Non-pigmented ciliary epithelial cell (primary cell): ENCODE measurements around the gene P2RX1.

ENCODE experiments used
- DNase-seq: peaks from one replicate; pipeline ENCODE4 v3.0.0-alpha.2; 2010; ENCODE audit warnings: low read depth

P2RX1 gene

DNA sequence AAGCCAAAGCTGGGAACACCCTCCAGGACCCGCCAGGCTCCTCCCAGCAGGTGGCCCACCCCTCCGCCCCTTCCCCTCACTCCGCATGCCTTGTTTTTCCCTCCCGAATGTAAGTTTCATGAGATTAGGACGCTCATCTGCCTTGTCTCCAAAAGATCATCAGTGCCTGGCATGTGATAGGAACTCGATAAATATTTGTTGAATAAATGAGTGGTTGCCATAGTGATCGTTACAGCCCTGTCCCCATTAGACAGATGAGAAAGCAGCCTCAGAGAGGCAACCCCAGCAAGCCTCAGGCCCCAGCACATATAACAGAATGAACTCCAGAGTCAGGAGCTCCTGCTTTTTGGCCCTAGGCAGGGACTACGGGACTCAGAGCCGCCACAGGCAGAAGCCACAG, 28.5 kb downstream of the P2RX1 start:
- DNase-seq, result no peak

DNA sequence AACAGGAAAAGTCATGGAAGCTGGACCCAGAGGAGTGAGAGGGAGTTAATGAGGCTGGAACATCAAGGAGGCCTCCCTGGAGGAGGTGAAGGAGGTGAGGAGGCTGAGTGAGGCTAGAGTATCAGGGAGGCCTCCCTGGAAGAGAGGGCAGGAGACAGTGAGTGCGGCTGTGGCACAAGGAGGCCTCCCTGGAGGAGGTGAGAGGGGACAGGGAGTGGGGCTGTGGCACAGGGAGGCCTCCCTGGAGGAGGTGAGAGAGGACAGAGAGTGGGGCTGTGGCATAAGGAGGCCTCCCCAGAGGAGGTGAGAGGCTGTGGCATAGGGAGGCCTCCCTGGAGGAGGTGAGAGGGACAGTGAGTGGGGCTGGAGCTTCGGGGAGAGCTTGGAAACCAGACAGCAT, 28.9 kb downstream of the P2RX1 start:
- no peak for DNase-seq

DNA sequence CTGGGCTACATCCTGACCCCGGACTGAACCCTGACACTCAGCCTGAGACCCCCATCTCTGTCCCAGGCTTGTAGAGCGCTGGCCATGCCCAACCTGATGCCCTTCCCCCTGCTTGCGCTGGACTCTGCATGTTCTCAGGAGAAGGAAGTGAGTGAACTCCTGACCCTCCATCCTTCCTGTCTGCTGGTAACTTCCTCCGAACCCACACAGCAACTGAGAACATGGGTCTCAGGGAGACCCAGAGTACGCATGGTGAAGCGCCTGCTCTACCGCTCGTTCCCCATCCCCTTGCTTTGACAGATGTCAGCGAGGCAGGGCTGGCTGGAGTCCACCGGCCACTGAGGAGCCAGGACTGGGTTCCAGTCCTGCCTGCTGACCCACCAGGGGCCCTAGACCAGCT, 29.5 kb downstream of the P2RX1 start:
- DNase-seq, result no peak

DNA sequence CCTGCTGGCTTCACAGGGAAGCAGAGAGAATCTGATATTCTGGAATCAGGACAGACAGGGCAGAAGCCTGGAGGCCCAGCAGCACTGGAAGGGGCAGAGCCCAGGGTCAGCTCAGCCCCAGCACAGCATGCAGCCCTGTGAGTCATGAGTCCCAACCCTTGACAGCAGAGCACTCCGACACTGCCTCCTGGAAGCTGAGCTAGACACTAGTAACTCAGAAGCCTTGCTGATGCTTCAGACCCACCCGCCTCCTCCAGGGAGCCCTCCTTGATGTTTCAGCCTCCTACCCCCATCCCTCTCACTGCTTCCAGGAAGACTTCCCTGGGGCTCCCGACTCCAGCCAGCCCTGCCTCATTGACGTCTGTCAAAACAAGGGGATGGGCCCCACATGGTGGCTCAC, 30.3 kb downstream of the P2RX1 start:
- DNase-seq, result no peak

DNA sequence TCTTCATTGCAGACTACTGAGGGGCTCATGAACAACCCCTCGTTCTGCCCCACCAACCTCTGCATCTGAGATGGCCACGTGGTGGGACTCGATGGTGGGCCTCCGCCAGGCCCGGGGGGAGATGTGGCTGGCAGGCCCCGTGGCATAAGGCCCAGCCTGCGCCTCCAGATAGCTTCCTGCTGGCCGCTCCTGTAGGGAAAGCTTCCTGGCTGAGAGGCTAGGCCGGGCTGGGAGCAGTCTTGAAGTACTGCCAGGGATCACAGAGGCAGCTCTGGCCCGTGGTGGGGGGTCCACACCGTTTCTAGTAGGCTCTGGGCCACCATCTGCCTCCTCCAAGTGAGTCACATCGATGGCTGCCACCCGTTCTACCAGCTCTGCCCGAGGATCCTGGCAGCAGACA, 31.0 kb downstream of the P2RX1 start:
- no peak for DNase-seq

DNA sequence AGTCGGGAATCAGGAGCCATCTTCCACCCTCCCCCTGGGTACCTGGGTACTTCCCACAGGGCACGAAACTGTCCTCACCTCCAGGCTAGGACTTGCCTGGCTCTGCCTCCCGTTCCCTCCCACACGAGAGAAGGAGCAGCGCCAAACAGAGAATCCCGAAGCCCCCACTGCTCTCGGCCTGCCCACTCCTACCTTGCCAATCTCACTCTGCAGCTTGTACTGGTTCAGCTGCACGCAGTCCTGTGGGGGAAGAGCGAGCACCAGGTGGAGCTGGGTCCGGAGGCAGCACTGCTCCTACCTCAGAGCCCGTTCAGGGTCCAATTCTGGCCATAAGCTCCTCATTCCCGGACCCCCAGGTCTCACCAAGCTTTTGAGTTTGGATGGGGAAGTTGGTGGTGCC, 32.1 kb downstream of the P2RX1 start:
- DNase-seq, result no peak

DNA sequence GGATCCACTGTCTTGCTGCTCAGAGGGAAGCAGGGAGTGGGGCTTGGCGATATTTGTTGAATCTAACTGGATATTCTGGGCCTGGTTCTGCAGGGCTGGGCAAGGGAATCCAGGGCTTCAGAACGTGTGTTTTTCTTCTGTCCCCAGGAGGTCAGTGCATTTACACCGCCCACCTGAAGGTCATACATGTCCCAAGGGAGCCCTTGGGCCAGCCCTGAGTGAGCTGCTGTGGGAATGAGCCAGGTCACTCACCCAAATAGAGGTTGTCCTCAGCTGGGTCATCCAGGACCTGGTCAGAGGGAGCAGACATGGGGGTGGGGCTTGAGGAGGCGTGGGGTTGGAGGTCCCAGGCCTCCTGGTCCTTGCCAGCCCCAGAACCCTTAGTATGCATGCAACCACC, 34.0 kb downstream of the P2RX1 start:
- no peak for DNase-seq

DNA sequence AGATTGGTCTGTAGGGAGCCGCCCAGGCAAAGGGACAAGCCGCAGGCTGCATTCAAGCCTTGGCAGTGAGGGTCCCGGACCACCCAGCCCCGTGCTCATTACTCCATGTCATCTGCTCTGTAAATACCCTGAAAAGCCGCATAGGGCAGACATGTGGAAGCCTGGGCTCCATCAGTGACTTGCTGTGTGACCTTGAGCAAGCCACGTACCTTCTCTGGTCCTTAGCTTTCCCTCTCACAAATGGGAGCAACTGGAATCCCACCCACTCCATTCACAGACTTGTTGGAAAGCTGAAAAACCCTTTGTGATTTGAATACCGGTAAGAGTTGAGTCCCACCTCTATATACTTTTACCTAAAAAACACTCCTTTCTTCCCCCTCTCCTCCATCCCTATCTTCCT, 35.3 kb downstream of the P2RX1 start:
- no peak for DNase-seq

DNA sequence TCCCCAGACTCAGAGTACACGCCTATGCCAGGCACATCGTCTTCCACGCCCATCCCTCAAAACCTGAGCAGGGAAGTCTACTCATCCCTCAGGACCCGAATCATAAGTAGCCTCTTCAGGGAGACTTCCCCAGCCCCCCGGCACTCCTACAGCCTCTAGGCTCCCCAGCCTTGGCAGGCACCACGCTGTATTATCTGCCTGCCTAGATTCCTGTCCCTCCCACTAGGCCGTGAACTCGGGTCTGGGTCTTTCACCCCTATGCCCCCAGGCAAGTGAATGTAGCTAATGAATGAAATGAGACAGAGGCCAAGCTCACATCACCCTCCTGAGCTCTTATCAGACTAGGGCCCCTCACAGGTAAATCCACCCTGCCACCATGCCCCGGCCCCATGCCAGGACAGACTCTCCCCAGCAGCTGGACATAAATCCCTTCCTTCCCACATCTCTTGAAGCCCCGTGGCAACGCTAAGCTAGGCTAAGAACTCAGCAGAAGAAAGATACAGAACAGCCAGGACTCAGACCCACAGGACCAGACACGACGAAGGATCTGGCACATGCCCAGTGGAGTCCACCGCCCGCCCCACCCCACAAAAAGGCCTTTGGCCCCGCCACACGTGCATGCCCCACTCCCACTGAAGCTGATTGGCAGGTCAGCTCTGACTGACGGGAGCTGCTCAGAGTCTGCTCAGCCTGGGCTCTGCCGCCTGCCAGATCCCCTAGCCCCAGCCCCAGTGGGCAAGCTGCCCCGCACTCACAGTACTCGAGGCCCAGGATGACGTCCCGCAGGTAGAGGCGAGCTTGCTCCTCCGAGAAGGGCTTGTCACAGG, 36.5 kb downstream of the P2RX1 start:
- DNase-seq, result no peak

DNA sequence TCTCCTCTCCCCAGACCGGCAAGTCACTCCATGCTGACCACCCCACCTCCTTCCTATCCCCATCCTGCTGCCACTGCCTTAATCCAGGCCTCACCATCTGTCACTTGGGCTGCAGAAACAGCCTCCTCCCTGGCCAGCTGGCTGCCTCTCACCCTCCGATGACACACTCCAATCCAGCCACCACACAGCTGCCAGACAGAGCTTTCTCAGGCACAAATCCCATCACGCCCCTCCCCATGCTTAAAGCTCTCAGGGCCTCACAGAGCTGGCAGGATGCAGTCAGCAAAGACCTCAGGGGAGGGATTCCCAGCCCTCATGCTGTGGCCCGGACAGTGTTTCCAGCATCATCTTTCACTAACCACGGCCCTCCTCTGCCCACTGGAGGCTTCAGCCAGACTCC, 37.1 kb downstream of the P2RX1 start:
- no peak for DNase-seq

DNA sequence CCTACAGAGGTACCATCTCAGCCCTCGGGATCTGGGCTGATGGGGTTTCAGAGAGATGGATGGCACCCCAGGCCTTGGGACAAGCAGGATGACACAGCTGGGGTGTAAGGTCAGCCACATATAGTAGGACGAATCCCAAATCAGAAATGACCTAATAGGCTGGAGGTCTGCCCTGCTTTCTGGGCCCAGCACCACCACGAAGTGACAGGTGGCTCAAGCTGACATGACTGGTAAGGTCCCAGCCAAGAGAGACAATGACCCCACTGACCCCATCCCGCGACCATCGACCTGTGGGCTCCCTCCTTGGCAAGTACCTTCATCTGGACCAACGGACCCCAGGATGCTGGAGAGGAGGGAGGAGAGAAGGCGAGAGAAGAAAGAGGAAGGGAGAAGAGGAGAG, 39.0 kb downstream of the P2RX1 start:
- DNase-seq, result no peak

DNA sequence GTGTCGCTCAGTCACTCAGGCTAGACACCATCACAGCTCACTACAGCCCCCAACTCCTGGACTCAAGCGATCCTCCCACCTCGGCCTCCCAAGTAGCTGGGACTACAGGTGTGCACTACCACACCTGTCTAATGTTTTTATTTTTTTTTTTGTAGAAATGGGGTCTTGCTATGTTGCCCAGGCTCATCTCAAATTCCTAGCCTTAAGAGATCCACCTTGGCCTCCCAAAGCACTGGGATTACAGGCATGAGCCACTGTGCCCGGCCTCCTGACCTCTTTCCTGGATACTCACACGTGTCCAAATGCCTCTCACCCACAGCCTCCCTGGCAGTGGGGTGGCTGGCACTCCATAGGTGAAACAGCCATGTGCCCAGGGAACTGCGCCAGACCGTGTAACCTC, 40.9 kb downstream of the P2RX1 start:
- no peak for DNase-seq

DNA sequence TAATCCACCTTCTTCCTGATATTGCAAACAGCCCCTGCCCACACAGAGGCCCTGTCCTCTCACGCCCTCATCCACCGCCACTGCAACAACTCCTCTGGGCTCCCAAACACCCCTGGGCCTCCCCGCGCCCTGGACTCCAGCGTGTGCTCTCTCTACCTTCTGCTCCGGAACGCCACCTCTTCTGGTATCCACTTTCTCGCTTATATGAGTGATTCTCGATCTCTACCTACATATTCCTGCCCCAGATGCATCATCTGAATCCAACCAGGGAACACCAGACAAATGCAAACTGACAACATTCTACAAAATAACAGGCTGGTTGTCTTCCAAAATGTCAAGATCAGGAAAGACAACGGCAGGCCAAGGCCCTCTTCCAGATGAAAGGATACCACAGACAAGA, 42.4 kb downstream of the P2RX1 start:
- DNase-seq, result no peak

DNA sequence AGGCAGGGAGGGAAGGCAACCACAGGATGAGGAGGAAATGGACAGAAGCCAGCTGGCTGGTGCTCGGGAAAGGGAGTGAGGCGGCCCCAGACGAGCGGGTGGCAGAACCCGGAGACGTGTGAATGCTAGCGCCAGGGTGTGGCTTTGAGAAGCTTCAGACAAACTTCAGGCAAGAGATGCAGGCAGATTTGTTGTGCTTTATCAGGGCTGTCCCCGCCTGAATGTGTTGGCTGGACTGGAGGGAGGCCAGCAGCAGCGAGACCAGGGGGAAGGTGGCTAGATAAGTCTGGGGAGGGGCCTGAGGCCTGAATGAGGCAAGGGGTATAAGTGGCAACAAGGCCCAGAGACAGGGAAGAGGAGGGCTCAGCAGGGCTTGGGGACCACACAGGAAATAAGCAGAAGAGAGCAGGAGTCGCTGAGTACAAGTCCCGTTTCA, 45.4 kb downstream of the P2RX1 start:
- DNase-seq, result no peak

DNA sequence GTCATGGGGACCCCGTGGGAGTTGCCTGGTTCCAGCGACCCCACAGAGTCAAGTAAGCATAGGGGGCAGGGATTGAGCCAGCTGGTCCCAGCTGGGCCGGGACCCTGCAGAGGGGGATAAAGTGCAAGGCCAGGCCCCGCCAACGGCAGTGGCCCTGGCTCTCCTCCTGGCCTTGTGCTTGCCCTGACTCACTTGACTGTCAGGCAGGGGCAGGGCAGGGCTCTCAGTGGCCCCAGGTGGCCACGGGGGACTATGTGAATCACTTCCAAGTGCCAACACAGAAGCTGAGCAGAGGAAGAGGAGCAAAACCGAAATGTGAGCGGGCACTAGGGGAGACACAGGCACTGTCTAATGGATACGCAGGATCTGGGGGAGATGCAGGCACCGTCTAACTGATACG, 48.7 kb downstream of the P2RX1 start:
- no peak for DNase-seq

DNA sequence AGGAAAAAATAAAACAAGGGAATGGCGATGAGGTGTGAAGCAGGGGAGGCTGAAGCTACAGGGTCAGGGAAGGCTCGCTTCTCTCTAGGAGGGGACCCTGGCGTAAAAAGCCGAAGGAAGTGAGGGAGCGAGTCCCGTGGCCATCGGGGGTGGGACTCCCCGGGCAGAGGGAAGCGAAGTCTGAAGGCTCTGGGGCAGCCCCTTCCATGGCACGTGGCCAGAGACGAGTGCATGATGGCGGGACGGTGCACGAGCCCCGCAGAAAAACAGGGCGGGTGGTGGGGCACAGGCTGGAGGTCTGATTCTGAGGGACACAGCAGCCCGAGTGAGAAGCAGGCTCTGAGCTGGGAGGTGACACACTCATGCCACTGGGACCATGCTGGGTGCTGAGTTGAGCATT, 49.2 kb downstream of the P2RX1 start:
- no peak for DNase-seq

DNA sequence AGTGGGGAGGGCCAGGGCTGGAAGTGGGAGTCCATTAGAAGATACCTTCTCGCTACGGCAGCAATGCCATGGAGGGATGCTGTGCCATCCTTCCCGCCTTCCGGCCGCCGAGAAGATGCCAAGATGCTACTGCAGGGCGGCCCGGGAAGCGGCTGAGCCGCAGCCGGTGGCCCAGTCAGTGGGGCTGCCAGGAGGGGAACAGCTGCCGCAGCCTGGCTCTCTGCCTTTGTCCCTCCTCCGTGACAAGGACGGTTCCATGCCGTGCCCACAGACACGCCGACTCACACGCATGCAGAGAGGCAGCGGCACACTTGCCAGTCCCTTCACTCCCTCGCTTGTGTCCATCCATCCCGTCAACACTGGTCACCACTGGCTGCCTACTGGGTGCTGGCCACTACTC, 50.0 kb downstream of the P2RX1 start:
- DNase-seq, result no peak

DNA sequence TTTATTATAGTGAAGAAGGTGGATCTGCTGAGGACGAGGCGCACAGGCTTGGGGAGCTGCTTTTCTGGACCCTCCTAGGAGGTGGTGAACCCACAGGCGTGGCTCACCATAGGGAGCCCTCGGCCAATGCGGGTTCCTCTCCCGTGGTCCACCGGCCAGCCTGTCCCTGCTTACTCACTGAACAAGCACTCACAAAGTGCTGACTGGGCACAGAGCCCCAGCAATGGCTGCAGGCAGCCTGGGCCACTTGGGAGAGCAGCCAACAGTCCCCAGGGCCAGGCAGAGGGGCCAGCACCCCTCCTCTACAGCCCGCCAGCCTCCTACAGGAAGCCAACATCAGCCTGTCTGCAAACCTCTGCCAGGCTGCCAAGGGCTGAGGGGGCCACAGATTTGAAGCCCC, 51.1 kb downstream of the P2RX1 start:
- no peak for DNase-seq

DNA sequence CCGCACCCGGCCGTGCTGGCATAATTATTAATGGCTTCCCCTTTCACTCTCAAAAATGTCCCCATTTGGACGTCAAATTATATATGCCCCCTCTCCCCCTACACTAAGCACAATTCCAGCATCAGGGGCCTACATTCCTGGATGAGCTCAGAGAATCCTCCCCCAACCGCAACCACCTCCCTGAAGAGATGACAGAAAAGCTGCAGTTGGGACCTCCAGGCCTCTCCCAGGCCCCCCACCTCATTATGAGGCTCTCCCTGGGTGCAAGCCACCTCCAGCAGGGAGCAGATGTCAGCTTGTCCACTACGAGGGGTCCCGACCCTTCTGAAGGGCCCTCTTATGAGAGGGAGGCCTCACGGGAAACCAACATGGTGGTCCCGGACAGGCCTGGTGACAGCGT, 51.7 kb downstream of the P2RX1 start:
- no peak for DNase-seq

DNA sequence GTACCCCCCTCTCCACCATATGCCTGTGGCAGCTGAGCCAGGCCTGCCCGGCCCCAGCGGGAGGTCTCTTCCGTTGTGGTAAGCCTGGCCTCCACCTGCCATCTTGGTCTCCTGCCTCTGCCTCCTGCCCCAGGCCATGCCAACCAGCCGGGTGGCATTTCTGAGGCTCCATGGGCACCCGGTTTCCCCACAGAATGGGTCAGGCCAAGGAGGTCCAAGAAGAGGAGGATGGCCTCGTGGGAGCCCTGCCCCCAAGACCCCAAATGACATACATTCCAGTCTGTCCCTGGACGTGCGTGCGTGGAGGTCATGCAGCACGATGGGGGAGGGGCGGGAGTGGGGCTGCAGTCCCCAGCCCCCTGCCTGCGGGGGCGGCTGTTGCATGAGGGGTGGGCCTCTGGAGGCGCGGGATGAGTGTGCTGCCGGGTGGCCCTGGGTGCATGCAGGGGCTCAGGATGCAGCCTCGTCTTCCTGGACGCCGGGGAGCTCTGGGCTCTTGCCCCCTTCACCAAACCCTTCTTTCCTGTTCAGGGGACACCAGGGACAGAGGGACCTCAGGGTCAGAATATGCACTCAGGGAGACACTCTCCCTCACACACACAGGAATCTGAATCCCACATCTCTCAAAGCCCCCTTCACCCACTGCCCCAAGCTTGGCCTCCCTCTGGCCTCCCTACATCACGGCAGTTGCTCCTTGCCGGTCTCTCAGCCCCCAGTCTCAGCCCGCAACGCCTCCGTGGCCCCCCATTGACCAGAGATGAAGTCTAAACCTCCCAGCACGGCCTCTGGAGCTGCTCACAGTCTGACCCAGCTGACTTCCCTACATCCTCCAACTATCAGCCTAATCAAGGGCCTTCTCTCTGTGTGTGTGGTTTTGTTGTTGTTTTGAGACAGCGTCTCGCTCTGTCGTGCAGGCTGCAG, 54.2 kb downstream of the P2RX1 start:
- DNase-seq, result no peak

DNA sequence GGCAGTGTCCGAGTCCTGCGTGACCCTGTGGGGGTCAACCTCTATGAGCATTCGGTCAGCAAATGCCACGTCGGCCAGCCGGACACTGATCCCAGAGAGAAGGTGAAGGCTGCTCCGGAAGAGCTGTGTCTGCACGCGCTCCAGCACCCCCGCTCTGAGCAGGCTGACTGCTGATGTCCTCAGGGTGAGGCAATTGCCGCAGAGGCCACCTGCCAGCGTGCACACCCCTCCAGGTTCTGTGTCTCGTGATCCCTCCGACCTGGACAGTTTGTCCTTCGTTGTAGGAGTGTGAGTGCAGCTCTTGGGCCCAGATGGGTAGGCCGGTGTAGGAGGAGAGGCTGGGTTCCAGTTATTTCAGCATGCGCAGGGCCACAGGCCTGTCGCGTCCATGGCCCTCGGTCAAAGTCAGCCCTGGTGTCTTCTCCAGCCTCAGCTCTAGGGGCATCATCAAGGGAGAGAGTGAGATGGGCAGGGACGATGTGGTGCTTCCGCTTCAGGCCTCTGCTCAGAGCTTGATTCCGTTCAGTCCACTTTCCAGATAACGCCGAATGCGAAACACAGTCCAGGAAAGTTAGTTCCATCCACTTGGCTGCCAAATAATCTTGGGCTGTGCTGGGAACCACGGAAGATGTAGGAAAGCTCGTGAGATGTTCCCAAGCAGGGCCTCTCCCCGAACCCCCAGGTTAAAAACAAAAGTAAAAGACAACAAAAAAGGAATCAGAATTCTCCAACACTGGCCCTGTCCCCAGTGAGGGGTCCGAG, 55.1 kb downstream of the P2RX1 start:
- no peak for DNase-seq

DNA sequence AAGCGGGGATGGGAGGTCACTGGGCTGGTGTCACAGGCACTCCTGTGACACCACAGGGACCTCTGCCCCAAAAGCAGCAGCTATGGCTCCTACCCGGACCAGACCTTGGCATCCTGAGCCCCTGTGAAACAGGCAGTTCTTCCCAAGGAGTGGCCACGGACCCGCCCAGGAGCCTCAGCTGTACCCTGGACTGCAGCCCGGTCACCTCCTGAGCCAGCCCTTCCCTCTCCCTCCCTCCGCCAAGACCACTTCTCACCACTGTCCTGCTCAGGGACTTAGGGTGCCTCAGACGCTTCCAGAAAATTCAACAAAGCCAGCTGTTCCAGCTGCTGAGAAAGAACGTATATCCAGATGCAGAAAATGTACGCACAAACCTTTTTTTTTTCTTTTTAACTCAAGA, 56.3 kb downstream of the P2RX1 start:
- DNase-seq, result no peak
